GM15510 (cell line): ENCODE data around the gene SLC25A51.

Experiments used
- POLR2A ChIP-seq: IDR thresholded peaks from 3 replicates; pipeline ENCODE4 v1.6.1; 2011; ENCODE audit warnings: borderline replicate concordance; ENCODE audit not compliant: insufficient read length; ENCODE audit errors: extremely low read depth

Gene SLC25A51

GRCh38 chr9:37925786-37926736 lies 22.1 kb upstream of the SLC25A51 start:
- no peak for TF ChIP-seq POLR2A

- TF ChIP-seq POLR2A, result no peak
These were observed 21.1 kb upstream of the SLC25A51 start for GRCh38 chr9:37925006-37925405.

DNA sequence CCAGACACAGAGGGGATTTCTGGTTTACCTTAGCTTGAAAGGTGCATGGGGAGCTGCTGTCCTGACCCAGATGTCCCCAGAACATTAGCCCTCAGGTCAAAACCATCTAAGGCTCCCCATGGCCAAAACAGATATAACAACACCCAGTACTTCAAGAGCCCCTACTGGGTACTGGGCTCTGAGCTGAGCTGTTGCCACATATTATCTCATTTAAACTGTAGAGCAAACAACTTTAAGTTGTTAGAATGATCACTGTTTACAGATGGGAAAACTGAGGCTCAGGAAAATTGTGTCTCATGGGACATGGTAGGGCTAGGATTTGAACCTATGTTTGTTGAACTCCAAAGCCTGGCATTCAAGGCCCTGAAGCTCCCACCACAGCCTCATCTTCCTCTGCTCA lies 20.6 kb upstream of the SLC25A51 start:
- TF ChIP-seq POLR2A, result no peak

DNA sequence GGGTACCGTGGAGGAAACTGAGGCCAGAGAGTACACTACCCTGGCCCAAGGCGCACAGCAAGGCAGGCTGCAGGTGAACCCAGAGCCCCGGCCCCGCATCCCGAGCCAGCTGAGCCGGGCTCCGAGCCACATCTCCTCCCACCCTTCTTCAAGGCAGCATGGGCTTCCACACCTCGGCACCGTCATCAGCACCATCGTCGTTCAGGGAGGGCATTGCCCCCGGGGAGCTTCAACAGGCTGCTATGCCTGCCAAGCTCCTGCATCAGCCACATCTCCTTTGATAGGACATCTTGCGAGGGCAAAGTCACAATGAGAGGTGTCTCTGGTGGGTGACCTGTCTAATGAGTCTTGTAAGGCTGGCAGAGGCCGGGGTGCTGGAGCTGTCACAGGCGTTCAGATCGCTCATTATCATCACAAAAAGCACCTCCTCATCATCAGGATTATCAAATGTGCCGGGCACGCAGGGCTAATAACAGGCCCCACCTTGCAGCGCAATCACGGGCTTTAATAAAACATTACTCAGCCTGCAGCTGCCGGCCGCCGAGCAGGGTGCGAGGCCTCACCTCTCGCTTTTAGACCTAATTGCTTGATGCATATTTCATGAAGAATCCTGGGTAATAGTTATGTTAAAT lies 20.0 kb upstream of the SLC25A51 start:
- no peak for TF ChIP-seq POLR2A

- TF ChIP-seq POLR2A, result no peak
These were observed 19.3 kb upstream of the SLC25A51 start for GRCh38 chr9:37923118-37923795.

DNA sequence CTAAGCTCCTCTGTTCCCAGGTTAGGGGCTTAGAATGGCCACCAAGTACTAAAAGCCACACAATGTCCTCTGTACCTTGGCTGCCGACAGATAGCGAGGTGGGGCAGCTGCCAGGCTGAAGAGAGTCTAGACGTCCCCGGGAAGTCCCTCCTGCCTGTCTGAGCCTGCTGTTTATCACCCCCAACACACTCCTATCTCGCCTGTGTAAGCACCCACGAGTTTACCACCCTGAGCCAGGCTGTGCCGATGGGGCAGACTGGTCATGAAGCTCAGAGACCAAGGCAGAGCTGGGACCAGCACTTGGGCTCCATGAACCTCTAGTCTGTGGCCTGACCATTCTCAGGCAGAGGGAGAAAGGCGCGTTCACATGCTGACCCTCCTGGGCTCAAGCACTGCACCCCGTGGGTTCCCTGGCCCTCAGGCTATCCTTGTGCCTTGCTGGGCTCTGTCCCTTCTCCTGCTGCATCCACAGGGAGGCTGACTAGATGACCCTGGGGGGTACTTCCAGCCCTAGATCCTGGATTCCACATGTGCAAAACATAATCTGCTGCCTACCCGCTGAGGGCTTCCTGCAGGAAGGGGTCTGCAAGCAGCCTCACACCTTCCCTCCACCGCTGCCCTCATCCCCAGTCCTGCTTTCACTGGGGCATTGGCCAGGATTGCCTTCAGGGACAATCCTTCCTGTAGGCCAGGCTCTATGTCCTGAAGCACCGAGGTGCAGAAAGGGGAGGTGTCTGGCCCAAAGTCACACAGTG lies 18.6 kb upstream of the SLC25A51 start:
- no peak for TF ChIP-seq POLR2A

GRCh38 chr9:37921546-37922300 lies 17.8 kb upstream of the SLC25A51 start:
- no peak for TF ChIP-seq POLR2A

GRCh38 chr9:37921168-37921510 lies 17.2 kb upstream of the SLC25A51 start:
- TF ChIP-seq POLR2A, result no peak

DNA sequence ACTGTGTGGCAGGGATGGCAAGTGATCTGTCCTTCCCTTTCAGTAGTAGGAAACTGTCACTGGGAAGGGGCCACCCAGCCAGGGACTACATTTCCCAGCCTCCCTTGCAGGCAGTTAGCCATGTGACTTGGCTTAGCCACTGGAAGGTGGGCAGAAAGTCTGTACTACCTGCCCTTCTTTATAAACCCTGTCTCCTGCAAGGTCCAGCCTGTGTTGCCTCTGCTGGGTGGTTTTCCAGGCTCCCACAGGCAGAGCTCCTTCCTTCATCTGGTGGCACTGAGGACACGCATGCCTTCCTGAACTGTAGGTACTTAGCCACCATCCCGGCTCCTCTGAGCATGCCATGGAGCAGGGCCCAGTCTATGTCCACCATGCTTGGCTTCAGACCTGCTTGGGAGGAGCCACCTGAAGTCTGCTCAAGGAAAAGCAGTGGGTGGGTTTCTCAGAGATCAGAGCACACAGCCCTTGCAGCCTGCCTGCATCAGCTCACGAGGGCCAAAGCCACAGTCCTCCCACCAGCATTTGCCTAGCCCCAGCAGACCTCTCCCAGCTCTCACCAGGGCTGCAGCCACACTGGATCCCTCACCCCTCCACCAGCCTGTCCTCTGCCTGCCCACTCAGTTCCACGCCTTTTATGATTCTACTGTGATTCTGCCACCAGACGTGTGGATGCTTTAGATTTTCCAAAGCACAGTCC lies 16.7 kb upstream of the SLC25A51 start:
- no peak for TF ChIP-seq POLR2A

DNA sequence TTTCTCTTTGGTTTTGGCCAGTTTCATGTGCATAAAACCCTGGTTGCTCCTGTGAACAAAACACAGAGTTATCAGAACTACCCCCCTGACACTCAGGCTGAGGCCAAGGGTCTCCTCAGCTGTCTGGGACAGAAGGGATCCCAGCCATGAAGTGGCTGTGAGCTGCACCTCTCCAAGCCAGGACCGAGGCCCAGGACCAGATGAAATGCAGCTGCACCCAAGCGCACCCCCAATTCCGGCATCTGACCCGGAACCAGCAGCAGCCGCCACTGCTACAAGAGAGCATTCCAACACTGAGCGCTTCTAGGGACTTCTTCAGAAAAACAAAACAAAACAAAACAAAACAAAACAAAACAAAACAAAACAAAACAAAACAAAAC lies 16.0 kb upstream of the SLC25A51 start:
- no peak for TF ChIP-seq POLR2A

GRCh38 chr9:37919246-37919955 lies 15.5 kb upstream of the SLC25A51 start:
- no peak for TF ChIP-seq POLR2A

GRCh38 chr9:37918665-37919170 lies 14.8 kb upstream of the SLC25A51 start:
- TF ChIP-seq POLR2A, result no peak
